NCI-H2107 treated with DMSO at 0.1 percent for 48 hours (cell line): Measurements from ENCODE around the gene AHDC1.

Experiments used
- DNase-seq: peaks from one replicate; lab custom pipeline; 2025; ENCODE audit not compliant: unreplicated experiment; lab: John Stamatoyannopoulos, UW

AHDC1 gene

DNA sequence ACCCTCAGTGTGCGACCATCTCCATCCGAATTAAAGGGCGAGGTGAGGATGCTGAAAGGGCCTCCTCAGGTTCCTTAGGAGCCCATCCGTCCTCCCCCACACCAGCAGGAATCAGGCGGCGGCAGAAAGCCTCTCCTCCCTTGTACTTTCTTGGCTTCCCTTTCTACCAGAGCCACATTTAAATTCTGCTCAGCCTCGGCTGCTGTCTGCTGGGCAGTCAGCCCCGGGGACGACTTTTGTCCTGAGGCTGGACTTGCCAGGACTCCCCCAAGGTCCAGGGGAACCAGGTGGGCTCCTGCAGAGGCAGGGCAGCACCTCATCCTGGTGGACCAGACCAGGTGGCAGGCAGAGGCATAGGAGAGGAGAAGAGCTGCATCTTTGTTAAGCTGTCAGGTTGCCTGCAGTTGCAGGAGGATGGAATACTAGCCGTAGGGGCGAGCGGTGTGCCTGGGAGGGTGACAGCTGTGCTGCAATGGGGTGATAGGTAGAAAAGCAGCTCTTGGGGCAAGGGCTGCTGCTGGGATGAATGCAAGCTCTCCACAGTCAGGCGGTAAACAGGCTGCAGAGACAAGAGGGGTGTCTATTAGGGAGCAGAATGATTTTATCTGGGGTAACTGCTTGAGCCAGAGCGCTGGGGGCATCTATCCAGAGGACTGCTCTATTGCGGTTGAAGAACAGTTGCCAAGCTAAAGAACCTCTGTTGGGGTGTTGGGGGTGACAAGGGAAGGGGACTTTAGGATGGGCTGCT is 67.8 kb downstream of the AHDC1 start:
- DNase-seq, result no peak

- no peak for DNase-seq
These were observed 68.6 kb downstream of the AHDC1 start for GRCh38 chr1:27535386-27535785.

DNA sequence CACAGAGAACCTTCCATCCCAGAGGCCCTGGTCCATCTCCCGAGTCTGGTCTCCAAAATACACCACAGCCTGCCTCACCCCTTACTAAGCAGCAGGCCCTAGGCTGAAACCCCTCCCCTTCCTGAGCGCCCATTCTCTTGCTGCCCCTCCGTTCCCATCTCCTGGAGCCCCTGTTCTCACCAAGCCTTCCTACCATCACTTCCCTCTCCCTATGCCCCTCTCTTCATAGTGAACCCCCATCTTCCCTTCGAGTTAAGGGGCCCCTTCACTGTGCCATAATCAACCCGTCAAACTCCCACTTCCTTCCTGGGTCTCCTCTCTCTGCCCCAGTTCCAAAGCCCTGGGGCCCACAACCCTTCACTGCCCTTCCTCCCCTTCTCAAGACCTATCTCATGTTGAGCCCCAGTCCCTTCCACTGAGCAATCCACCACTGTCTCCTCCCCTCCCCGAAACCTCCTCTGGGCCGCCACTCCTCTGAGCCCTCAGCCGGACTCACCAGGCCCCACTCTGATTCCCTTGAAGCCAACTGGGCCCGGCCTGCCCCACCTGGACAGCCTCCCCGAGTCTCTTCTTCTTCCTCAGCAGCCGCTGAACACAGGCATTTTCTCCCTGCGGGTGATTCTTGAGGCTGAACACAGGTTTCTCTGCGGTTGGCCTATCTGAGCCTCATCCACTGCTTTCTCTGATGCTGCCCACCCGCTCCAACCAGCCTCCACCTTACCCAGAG is 71.8 kb downstream of the AHDC1 start:
- DNase-seq, result no peak

- DNase-seq, result no peak
These were observed 73.8 kb downstream of the AHDC1 start for GRCh38 chr1:27530192-27530591.

GRCh38 chr1:27529704-27530018 is 74.3 kb downstream of the AHDC1 start:
- no peak for DNase-seq

DNA sequence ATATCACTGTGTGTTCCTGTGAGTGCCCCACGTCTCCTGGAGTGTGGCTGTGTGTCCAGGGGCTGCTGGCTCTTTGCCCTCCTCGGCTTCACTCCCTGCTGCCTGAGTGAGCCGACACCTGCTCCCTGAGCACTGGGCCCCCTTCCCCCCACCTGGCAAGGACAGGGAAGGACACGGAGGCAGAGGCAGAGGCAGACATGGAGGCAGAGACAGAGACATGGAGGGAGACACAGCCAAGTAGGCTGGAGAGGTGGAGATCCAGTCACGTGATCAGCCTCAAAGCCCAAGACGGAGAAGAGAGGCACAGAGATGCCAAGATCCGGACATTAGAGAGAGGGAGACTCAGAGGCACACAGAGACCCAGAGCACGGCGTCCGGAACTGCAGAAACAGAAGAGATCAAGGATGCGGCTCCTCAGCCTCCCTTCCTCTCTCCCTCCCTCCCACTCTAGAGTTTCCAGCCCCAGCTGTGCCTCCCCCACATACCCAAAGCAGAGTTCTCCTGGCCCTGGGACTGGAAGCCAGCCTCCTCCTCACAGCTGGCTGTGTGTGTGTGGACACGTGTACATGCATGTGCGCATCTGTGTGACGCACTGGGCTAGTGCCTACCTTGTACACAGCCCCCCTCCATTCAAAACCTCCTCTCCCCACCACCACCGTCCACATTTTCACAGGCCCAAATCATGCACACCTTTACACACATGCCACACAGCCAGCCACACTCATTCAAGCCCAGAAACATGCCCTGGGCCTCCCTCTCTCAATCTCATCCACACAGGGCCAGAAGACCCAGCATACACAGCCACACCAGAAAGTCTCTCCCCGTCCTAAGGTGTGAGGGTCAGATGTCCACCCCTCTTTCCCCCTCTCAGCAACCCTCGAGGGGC is 74.9 kb downstream of the AHDC1 start:
- peak; percentile 75 for DNase-seq

DNA sequence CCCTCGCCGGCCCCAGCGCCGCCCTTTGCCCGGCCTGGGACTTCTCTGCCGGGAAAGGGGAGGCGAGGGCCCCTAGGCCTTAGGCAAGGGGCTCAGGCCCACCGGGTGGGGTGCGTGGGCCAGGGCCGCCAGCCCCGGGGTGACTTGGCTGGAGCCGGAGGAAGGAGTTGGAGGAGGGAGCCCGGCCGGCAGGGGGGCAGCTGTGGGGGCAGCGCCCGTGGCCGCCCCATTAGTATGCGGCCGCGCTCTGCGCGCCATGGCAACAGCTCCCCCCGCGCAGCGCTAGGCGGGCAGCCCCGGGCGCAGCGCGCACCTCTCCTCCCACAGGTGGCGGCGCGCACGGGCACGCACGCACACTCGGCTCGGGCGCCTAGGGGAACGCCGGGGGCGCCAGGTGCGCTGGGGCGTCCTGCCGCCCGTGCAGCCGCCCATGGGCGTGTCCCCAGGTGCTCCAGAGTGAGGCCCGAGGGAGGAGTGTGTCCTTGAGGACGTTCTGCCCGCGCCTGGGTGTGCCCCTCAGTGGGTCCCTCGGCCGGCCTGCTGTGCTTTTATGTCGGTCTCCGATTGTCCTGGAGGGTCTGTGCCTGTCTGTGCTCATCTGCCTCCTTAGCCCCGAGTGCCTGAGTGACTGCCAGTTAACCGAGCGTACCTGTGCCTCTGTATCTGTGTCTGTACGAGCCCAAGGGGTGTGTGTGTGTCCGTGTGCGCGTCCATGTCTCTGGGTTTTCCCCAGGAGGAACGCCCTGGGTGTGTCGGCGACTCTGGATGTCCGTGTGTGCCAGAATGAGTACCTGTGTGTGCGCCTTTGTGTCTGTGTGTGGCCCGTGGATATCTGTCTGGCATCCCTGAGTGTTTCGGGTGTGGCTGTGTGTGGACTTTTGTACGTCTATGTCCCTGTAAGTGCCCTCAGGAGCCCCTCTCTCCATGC is 75.8 kb downstream of the AHDC1 start:
- DNase-seq, result peak; percentile 87

- peak; percentile 90 for DNase-seq
These were observed 76.6 kb downstream of the AHDC1 start for GRCh38 chr1:27527223-27527889.

- no peak for DNase-seq
These were observed 77.2 kb downstream of the AHDC1 start for GRCh38 chr1:27526569-27527222.

DNA sequence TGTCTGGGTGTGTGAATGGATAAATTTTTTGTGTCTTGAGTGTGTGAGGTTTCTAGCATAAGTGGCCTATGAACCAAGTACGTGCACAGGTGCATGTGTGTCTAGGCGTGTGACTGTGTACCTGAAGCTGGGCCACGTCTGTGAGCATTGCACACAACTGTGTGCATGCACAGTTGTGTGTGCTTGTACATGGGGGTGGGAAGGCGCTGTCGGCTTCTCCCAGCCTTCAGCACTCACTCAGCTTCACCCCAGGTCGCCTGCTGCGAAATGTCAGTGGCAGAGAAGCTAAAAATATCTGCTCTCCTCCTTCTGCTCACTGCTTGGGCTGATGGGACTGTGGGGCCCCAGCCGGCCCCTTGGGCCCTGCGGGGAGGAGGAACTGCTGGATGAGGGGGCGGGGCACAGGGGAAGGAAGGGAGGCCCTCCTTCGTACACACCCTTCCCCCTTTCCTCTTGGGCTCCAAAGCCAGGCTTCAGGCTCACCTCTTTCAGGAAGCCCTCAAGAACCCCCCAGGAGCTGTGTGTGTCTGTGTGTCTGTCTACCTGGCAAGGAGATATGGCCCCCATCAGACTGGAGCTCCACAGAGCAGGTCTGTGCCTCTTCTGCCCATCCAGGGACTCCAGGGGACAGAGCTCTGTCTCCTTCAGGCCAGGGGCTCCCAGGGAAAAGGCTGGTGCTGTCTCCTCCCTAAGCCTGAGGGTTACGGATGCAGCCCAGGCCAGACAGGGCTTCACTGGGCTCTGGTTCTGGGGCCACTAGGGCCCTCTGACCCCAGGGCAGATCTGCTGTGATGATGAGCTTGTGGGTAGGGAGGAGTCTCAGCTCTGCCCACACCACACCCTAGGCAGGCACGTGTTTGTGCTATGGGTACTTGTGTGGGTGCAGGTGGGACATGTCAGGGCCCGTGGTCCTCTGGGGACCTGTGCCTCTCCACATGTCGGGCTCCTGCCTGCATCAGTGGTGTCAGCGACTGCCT is 78.4 kb downstream of the AHDC1 start:
- peak; percentile 54 for DNase-seq

- no peak for DNase-seq
These were observed 80.5 kb downstream of the AHDC1 start for GRCh38 chr1:27523337-27524020.

- peak; percentile 31 for DNase-seq
These were observed 81.3 kb downstream of the AHDC1 start for GRCh38 chr1:27522432-27523336.

- DNase-seq, result no peak
These were observed 82.0 kb downstream of the AHDC1 start for GRCh38 chr1:27521861-27522431.

DNA sequence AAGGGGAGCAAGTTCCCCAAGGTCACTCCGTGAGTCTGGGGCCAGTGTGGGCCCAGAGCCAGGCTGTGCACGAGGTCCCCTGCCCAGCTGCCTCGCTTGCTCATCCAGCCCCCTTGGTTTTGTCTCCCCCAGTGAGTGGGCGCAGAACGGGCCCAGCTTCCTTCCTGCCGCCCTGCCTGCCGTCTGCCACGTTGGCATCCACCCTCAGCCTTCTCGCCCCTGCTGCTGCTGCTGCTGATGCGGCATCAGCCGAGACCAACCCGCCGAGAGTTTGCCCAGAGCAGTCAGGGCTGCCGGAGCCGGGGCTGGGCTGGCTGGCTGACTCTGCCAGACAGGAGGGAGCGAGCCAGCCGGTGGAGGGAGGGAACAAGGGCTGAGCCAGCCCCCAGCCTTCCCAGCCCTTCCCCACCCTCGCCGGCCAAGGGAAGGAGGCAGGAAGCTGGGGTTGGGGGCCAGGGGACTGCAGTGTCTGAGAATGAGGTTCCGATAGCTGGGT is 82.6 kb downstream of the AHDC1 start:
- no peak for DNase-seq

DNA sequence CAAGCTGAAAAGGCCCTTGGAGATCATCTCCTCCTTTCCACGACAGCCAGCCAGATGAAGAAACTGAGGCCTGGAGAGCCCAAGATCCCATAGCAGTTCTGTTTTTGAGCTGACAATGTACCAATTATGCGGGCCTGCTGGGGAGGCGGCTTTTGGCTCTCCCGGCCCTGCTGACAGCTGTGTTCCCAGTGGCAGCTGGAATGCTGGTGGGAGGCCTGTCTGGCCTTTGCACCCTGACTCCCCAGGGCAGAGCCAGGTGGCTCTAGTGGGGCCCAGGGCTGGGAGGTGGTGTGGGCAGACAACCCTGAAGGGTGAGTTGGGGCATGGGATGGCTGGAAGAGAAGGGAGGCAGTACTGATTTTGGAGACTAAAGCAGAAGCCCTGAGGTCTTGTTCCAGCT is 83.3 kb downstream of the AHDC1 start:
- DNase-seq, result no peak
